Erythroblast (primary cell): ENCODE data around the gene PHLDA2.

Experiments used
- DNase-seq, 2 experiments: peaks; one replicate each; lab custom pipeline; 2025; lab: John Stamatoyannopoulos, UW
- GATA1 ChIP-seq: IDR thresholded peaks from 2 replicates; pipeline ENCODE4 v1.6.1; 2011; ENCODE audit warnings: low read depth, mild to moderate bottlenecking, control low read depth, low read length, moderate library complexity
- POLR2A ChIP-seq: IDR thresholded peaks from 2 replicates; pipeline ENCODE4 v1.6.1; 2011; ENCODE audit warnings: mild to moderate bottlenecking, low read length

The PHLDA2 gene

DNA sequence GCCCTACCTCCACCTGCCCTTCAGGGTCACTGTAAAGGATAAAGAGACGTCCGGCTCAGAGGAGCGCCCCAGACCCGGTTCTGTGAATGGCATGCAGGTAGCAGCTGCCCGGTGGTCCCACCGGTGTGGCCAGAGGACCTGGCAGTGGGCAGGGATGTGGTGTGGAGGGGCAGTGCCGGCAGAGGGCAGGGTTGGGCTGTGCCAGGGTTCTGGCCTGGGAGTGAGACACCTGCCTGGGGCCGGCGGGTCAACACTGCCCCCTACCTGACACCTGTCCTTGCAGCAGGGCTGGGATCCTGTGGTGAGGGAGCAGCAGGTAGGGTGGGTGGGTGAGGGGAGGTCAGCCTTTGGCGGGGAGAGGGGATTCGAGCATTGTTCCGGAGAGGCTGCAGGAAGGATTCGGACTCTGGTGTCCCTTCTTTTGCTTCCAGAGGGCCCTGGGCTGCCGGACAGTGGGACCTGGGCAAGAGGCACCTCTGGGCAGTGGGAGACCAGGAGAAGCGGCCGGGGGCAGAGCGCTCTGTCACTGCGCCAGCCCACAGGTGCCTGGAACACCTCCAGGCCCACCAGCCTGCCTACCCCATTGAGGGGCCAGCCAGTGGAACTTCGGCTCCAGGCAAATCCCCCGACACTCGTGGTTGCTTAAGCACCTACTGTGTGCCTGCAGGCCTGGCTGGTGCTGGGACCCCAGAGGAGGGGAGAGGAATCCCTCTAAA is 1.6 kb upstream of the PHLDA2 start:
- no peak for TF ChIP-seq POLR2A
- no peak for TF ChIP-seq GATA1
- peak; percentile 26 to 53 for DNase-seq

DNA sequence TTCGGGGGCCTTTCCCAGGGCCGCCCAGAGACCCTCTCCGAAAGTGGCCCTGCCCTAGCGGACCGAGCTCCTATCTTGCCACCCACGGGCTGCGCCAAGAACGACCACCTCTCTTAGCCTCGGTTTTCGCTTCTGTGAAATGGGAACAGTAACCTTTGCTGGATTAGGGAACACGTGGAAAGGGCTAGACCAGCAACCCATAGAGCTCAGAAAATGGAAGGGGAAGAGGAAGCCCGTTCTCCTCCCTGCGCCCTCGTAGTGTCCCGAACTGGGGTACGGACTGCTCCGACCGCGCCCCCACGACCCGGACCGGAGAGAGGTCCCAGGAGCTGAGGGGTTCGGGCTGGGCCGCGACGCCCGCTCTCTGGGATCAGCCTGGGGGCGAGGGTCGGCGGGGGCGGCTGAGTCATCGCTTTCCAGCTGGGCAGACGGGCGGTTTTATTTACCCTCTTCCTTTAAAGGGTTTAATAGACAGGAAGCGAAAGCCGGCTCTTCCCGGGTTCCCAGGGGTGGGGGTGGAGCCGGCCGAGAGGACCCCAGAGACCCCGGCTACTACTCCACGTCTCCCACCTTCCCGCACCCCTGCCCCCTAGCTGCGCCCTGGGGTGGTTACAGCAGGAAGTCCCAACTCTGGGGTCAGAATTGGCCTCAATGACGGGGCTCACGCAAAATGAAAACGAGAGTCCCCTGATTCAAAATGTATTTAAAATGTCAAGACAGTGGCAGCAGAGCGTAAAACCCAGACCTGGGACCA is 907 bp upstream of the PHLDA2 start:
- peak in 1 of 2 experiments; percentile 38 for DNase-seq
- TF ChIP-seq GATA1, result no peak

DNA sequence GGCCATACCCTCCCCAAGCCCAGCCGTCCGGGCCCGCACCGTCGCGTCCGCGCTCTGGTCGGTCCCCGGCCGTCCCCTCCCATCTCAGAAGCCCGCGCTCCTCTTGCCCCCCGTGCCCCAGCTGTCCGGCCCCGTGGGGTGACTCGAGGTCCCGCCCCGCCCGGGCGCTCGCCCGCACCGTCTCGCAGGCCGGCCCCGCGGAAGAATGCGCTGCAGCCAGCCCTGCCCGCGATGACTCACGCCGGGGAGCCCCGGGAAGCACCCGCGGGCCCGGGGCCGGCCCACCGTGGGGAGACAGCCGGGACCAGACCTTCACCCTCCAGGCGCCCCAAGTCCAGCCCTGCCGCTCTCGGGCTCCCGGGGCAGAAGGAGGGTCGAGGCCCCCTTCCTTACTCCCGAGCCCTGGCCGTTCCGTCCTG is 320 bp upstream of the PHLDA2 start:
- peak in 1 of 2 experiments; percentile 45 for DNase-seq
- no peak for TF ChIP-seq POLR2A

DNA sequence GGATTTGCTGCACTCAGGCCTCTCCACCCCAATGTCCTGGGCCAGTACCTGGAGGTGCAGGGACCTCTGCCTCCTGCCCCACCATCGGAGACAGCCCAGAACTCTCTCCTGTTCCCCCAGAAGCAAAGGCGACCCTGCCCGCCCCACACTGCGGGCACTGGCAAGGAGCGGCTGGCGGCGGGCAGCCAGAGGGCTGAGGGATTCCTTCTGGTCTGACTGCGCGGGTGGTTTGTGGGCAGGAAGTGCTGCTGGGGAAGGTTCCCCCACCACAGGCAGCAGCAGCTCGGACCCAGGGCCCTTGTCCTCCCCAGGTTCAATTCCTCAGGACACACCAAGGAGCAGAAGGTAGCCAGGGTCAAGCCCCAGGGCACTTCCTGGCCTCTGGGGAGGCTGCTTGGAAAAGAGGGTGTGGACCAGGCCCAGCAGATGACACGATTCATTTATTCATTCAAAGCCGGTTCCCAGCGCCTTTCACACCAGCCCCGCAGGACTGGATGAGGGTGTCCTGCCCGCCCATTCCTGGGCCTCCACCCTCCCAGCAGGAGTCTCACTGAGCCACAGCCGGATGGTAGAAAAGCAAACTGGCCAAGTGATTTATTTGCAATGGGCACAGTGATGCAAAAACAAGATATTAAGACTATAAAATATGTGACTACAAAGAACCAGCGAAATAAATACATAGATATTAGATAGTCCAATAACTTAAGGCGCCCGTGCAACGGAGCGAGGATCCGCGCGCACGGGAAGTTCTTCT is 1.2 kb downstream of the PHLDA2 start:
- no peak for DNase-seq
- TF ChIP-seq POLR2A (no peak), GATA1 (no peak)

DNA sequence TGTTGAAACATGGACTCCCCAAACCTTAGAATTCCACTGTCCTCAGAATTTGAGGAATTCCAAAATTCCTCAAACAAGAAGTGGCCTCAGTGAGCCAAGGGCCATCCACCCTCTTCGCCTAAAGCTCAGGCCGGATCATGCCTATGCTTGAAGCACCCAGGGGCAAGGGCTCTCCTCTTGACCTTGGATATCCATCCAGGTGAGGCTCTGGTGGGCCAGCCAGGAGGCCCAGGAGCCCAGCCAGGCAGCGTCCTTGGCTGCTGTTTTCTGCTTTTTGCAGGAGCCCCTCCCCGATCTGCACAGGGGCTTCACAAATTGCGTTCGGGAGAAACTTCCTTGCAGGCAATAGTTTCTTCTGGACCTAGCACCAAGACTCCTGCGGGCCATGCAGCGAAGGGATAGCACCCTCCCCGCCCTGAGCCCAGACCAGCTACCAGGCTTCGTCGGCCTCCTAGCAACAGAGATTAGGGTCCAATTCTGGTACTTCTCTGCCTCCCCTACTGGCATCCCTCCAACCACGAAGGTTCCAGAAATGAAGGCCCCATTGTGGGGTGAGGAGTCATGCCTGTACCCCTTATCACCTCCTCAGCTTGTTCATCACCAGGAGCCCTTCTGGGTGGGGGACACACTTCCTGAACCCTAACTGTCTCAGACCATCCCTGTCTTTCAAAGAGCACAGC is 2.0 kb downstream of the PHLDA2 start:
- TF ChIP-seq GATA1, result no peak
- no peak for TF ChIP-seq POLR2A
- DNase-seq, result no peak

DNA sequence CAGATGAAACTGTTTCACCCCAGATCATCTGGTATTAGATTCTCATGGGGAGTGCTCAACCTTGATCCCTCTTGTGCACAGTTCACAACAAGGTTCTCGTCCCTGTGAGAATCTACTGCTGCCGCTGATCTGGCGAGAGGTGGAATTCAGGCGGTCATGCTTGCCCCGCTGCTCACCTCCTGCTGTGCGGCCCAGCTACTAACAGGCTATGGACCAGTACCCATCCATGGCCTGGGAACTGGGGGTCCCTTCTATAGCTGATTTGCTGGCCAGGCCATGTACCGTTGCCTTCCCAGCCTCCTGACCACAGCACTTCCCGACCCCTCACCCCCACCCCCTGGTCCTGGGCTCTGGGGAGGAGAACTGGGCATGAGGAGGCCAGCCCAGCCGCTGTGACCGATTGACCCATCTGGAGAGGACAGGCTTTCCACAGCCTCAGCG is 2.6 kb downstream of the PHLDA2 start:
- no peak for DNase-seq

DNA sequence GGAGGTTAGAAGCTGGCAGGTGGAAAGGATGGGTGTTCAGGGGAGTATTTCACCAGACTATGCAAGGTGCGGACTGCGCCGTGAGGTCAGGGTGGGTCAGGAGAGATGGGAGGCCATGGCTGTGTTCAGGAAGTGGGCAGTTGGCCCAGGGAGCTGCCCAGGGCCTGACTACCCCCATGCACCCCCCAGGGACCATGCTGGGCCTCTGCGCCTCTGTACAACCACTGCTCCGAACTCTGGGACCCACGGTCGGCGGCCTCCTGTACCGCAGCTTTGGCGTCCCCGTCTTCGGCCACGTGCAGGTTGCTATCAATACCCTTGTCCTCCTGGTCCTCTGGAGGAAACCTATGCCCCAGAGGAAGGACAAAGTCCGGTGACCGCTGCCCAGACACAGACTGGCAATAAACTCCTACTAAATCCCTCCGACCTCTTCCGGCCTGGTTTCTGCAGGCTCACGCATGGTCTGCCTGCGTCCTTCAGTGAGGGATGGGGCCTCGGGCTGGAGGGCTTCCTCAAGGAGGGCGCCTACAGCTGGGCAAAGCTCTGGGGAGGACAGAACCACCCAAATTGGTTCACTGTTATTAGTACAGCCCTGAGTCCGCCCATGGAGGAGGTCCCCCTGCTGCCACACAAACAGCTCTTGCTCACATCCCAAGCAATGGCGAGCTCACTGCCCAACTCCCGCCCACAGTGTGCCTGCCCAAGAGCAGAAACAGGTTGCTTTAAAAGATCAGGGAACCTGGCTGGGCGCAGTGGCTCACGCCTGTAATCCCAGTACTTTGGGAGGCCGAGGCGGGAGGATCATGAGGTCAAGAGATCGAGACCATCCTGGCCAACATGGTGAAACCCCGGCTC is 4.2 kb downstream of the PHLDA2 start:
- TF ChIP-seq GATA1 (no peak), POLR2A (no peak)
- DNase-seq, result no peak

More for the DNA sequence above, 2.6 kb downstream of the PHLDA2 start:
- TF ChIP-seq POLR2A (no peak), GATA1 (no peak)

DNA sequence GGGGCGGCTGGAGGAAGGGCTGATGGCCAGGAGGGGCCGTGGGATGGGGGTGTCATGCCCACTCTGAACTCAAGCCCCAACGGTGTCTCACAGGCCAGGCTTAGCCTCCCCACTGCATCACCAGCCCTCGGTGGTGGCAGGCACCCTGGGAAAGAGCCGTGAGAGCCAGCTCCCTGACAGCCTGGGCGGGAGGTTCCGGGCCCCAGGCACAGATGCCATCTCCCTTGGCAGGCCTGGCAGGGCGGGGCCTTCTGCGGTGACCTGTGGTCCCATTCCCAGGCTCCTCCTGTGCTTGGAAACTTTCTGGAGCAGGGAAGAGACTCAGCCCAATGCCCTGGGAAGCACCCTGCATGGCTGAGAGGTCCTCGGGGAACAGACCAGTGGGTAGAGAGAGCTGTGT is 4.8 kb downstream of the PHLDA2 start:
- no peak for DNase-seq
- TF ChIP-seq GATA1 (no peak), POLR2A (no peak)

DNA sequence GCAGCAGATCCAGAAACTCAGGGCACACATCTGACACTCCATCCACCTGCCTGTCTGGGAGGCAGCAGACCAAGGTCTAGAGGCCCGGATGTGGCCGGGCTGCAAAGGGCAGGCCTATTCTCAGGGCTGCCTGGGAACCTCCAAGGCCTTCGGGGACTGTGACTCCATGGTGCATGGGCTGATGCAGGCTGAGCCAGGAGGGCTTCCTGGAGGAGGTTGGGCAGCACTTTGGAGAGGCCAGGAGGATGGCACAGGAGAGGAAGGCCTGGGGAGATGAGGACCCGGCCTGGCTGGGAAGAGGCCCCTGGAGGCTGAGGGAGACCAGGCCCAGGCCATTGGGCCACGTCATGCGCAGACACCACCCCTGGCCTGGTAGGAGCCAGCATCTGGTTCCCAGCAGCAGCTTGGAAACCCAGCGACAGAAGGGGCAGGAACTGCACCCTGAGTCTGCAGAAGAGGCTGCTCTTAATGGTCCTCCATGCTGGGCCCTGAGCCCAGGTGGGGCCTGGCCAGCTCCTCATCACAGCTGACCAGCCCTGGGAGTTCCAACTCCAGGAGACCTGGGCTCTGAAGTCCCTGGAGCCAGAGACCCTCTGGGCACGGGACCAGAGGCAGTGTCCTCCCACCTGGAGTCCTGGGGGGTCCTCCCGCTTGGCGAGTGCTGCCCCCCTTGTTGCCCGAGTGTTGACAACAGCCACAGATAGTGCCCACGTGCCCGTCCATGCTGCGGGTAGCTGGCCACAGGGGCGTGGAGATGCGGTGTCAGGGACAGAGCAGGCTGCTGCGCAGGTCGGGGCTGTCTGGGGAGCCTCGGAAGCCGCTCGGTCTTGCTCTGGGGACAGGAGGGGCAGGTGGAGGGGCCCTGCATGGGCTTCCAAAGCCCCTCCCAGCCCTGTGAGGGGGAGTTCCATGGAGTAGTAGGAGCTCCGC is 5.5 kb downstream of the PHLDA2 start:
- DNase-seq, result no peak
- no peak for TF ChIP-seq GATA1
- TF ChIP-seq POLR2A, result no peak

DNA sequence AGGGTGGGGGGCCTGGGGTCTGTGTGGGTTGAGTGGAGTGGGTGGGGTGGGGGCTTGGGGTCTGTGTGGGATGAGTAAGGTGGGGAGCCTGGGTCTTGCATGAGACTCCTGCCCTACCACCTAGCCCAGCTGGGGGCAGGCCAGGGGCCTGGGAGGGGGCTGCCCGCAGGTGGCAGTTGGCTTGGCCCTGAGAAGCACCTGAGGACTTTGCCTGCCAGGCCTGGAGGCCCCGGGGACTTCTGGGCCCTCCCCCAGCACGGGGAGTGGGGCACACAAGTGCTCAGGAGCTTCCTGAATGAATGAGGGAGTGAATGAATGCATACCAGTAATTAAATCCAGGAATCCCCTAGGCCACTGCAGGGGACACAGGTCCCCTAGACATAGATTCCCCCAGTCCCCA is 6.6 kb downstream of the PHLDA2 start:
- no peak for DNase-seq
- TF ChIP-seq POLR2A (no peak), GATA1 (no peak)

DNA sequence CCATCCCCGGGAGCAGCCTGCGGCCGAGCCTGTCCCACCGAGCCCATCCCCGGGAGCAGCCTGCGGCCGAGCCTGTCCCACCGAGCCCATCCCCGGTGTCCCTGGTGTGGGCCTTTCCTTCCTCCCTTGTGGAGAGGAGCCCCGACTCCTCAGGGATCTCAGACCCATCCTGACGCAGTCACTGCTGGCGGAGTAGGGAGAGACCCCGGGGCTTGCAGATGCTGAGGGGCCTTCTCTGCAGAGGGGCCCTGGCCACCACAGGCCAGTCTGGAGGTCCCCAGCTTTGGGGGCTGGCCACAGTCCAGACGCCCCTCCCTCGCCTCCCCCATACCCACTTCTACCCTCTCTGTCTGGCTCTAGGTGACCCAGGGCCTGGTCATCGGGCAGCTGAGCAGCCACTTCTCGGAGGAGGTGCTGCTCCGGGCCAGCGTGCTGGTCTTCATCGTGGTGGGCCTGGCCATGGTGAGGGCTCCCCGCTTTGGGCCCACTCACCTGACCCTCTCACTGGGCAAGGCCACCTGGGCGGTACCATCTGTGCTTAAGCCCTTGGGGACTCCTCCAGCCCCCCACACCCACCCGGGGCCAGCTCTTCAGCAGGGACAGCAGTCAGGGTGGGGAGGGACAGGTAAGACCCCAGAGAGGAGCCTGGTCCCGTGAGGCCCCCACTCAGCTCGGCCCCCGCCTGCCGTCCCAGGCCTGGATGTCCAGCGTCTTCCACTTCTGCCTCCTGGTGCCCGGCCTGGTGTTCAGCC is 7.3 kb downstream of the PHLDA2 start:
- DNase-seq, result no peak
- TF ChIP-seq GATA1 (no peak), POLR2A (no peak)
